Lung (tissue), 13 donors: ENCODE results near the gene CRLF1. TPM values are rescaled to one million over a fixed set of nuclear protein-coding genes. Genes with fewer than 3 reads are reported as not detected.

ENCODE experiments used
- ATAC-seq: fragments of 200-7000 bp; cut with Tn5 transposase; one replicate; pipeline ENCODE4 v1.9.1; 2020; ENCODE audit warnings: moderate number of reproducible peaks; ENCODE audit not compliant: insufficient read depth, low FRiP score
- DNase-seq, 3 donors: peaks; one replicate each; pipeline ENCODE4 v3.0.0-alpha.2; 2013 to 2017
- H3K27ac ChIP-seq, 2 donors: one replicate each; pipeline ENCODE4 v1.5.1; 2013; ENCODE audit warnings: mild to moderate bottlenecking in 2 of 2, moderate library complexity in 2 of 2, control low read depth in 1 of 2, inconsistent platforms in 1 of 2, low read depth in 1 of 2, low read length in 1 of 2
- H3K27me3 ChIP-seq, 3 donors: one replicate each; pipeline ENCODE4 v1.5.1; 2013; ENCODE audit warnings: low read length in 2 of 3; ENCODE audit not compliant: control insufficient read depth in 3 of 3, insufficient read depth in 3 of 3
- H3K36me3 ChIP-seq, 4 donors: one replicate each; pipeline ENCODE4 v1.5.1; 2013; ENCODE audit warnings: low read length in 4 of 4, mild to moderate bottlenecking in 1 of 4, moderate library complexity in 1 of 4; ENCODE audit not compliant: control insufficient read depth in 4 of 4, insufficient read depth in 4 of 4
- H3K4me1 ChIP-seq, 5 donors: one replicate each; pipeline ENCODE4 v1.5.1; 2013; ENCODE audit warnings: low read length in 5 of 5, mild to moderate bottlenecking in 2 of 5, moderate library complexity in 1 of 5; ENCODE audit not compliant: control insufficient read depth in 5 of 5, insufficient read depth in 5 of 5
- H3K4me3 ChIP-seq: one replicate; pipeline ENCODE4 v1.5.1; 2013; ENCODE audit warnings: mild to moderate bottlenecking, control low read depth, moderate library complexity
- H3K9ac ChIP-seq, 2 donors: one replicate each; pipeline ENCODE4 v1.5.1; 2013; ENCODE audit warnings: low read length in 2 of 2, control low read depth in 1 of 2; ENCODE audit not compliant: insufficient read depth in 1 of 2
- H3K9me3 ChIP-seq, 4 donors: one replicate each; pipeline ENCODE4 v1.5.1; 2013; ENCODE audit warnings: low read length in 3 of 4, mild to moderate bottlenecking in 1 of 4, moderate library complexity in 1 of 4; ENCODE audit not compliant: control insufficient read depth in 4 of 4, insufficient read depth in 3 of 4
- WGBS, 2 donors: extraction: QIAGEN DNeasy Blood & Tissue Kit; methylation state at CpG; one replicate each; pipeline ENCODE4 v1.1.7; 2013; 5-methylcytosine and 5-hydroxymethylcytosine counted together
- polyA plus RNA-seq, 2 donors: library from polyadenylated mRNA; stranded (reverse); fragments of 200-250 nt; gene quantifications; one replicate each; pipeline ENCODE4 v1.2.1, GENCODE V29; 2013
- small RNA-seq: library from RNA; depleted of rRNA; stranded (forward); fragments of <200 nt; gene quantifications from one replicate; pipeline ENCODE3, GENCODE V24; 2014; ENCODE audit warnings: low replicate concordance
- total RNA-seq, 2 donors: library from RNA; depleted of rRNA in 1 of 2; stranded (reverse); fragments of >200 nt in 1 of 2; gene quantifications; one replicate each; pipeline ENCODE4 v1.2.1, GENCODE V29; 2014 to 2021
- TF ChIP-seq, protein P1 (sequence below): IDR thresholded peaks from 2 replicates; pipeline ENCODE4 v1.5.1; 2012; ENCODE audit warnings: mild to moderate bottlenecking; ENCODE audit errors: control extremely low read depth, extremely low read depth
- donor health status: control.
- donor health status: control.
- donor health status: Bipolar disorder and iron deficiency.
- donor health status: healthy.
- donor health status: DM: yes; HTN: yes; CAD: no.

Gene CRLF1
- total and polyA plus RNA-seq, 4 donors = 12.8 to 48.2 (median 25.1) TPM

DNA sequence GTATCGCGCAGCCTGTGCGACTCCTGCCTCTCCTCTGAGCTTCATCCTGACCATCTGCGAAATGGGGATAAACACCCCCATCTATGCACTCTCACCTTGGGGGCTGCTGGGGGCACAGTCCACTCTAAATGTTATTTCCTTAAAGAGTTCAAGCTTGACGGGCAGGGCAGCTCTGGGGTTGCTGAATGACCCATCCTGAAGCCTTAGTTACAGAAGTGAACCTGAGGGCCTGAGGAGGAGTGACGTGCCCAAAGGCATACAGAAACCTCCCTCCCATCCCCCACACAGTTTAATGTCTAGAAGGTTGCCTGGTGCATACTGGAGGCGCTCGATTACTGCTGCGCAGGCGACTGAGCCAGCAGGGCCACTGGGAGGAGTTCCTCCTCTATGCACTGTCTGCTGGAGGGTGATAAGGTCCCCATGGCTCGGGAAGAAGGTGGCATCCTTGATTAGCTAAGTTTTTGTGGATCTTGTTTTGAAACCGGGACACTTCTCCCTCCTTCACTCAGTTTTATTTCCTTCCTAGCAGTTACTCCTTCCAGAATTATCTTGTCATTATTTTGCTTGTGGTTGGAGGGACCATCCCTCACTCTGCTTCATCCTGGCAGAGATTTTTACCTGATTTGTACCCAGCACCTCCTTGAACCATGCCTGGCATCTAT lies 62.7 kb downstream of the CRLF1 start:
- H3K36me3 ChIP-seq = peaks cover 0 to 16% (median 11%) of the 10 kb centered on the region in 4 donors
- TF ChIP-seq, protein P1, sequence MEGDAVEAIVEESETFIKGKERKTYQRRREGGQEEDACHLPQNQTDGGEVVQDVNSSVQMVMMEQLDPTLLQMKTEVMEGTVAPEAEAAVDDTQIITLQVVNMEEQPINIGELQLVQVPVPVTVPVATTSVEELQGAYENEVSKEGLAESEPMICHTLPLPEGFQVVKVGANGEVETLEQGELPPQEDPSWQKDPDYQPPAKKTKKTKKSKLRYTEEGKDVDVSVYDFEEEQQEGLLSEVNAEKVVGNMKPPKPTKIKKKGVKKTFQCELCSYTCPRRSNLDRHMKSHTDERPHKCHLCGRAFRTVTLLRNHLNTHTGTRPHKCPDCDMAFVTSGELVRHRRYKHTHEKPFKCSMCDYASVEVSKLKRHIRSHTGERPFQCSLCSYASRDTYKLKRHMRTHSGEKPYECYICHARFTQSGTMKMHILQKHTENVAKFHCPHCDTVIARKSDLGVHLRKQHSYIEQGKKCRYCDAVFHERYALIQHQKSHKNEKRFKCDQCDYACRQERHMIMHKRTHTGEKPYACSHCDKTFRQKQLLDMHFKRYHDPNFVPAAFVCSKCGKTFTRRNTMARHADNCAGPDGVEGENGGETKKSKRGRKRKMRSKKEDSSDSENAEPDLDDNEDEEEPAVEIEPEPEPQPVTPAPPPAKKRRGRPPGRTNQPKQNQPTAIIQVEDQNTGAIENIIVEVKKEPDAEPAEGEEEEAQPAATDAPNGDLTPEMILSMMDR = no peak
- peak overlapping the region in 1 of 2 donors; percentile 61 for H3K27ac ChIP-seq
- ATAC-seq = peak; percentile 49
- no peaks in the 10 kb centered on the region for H3K9me3 ChIP-seq
- H3K4me3 ChIP-seq = no peak overlapping the region
- no peaks in the 10 kb centered on the region for H3K27me3 ChIP-seq
- H3K4me1 ChIP-seq = peaks cover 0 to 7% (median 0%) of the 10 kb centered on the region in 5 donors
- DNase-seq = peak; percentile 40 to 47 (median 41)
- H3K9ac ChIP-seq = no peak overlapping the region
- 7 to 9% methylated on average over 12 of the region's 12 CpGs for WGBS, 2 donors

Small RNA genes within 50 kb of the gene (small RNA-seq; reads per million reads assigned to genes)
- not detected for gene RN7SL155P

Other genes starting within 250 kb of the CRLF1 start
- 10 to 100 TPM; 49.7 to 64.0 TPM for gene GDF15, start 220.6 kb downstream of the CRLF1 start, total RNA-seq
- gene GDF15, start 220.6 kb downstream of the CRLF1 start, polyA plus RNA-seq = 100 to 1,000 TPM in 1 of 2 donors, 10 to 100 TPM in 1; 45.4 to 119 TPM
- gene LRRC25, start 209.2 kb downstream of the CRLF1 start, total RNA-seq = 10 to 100 TPM in 1 of 2 donors, 1 to 10 TPM in 1; 8.5 to 38.0 TPM
- 100 to 1,000 TPM in 1 of 2 donors, 10 to 100 TPM in 1; 16.1 to 119 TPM for gene LRRC25, start 209.2 kb downstream of the CRLF1 start, polyA plus RNA-seq
- 10 to 100 TPM; 31.7 to 95.3 TPM for gene SSBP4, start 187.4 kb downstream of the CRLF1 start, total RNA-seq
- 10 to 100 TPM; 60.3 to 84.4 TPM for gene SSBP4, start 187.4 kb downstream of the CRLF1 start, polyA plus RNA-seq
- gene ISYNA1, start 168.7 kb downstream of the CRLF1 start, total RNA-seq = 10 to 100 TPM; 24.9 to 56.7 TPM
- 10 to 100 TPM; 14.7 to 25.1 TPM for gene ISYNA1, start 168.7 kb downstream of the CRLF1 start, polyA plus RNA-seq
- 10 to 100 TPM; 17.5 to 23.8 TPM for gene ELL, start 84.7 kb downstream of the CRLF1 start, total RNA-seq
- 10 to 100 TPM in 1 of 2 donors, 1 to 10 TPM in 1; 9.3 to 26.8 TPM for gene ELL, start 84.7 kb downstream of the CRLF1 start, polyA plus RNA-seq
- 100 to 1,000 TPM; 168 to 225 TPM for gene FKBP8, start 63.2 kb downstream of the CRLF1 start, total RNA-seq
- 100 to 1,000 TPM; 235 to 357 TPM for gene FKBP8, start 63.2 kb downstream of the CRLF1 start, polyA plus RNA-seq
- gene KXD1, start 48.9 kb downstream of the CRLF1 start, total RNA-seq = 10 to 100 TPM; 51.3 to 85.9 TPM
- 100 to 1,000 TPM in 1 of 2 donors, 10 to 100 TPM in 1; 63.7 to 117 TPM for gene KXD1, start 48.9 kb downstream of the CRLF1 start, polyA plus RNA-seq
- 100 to 1,000 TPM; 689 to 926 TPM for gene UBA52, start 34.9 kb downstream of the CRLF1 start, total RNA-seq
- 1,000 to 10,000 TPM; 1,135 to 1,266 TPM for gene UBA52, start 34.9 kb downstream of the CRLF1 start, polyA plus RNA-seq
- gene REX1BD, start 18.0 kb downstream of the CRLF1 start, total RNA-seq = 100 to 1,000 TPM in 1 of 2 donors, 10 to 100 TPM in 1; 51.4 to 114 TPM
- gene REX1BD, start 18.0 kb downstream of the CRLF1 start, polyA plus RNA-seq = 10 to 100 TPM; 73.4 to 92.5 TPM
- gene TMEM59L, start 6.1 kb upstream of the CRLF1 start, total RNA-seq = 1 to 10 TPM; 1.7 to 2.8 TPM
- gene TMEM59L, start 6.1 kb upstream of the CRLF1 start, polyA plus RNA-seq = 1 to 10 TPM in 1 of 2 donors, under 1 TPM in 1; 0.49 to 1.1 TPM
- 10 to 100 TPM; 11.0 to 18.0 TPM for gene KLHL26, start 30.2 kb upstream of the CRLF1 start, total RNA-seq
- 1 to 10 TPM; 4.1 to 5.9 TPM for gene KLHL26, start 30.2 kb upstream of the CRLF1 start, polyA plus RNA-seq
- 10 to 100 TPM in 1 of 2 donors, 1 to 10 TPM in 1; 4.2 to 16.0 TPM for gene CRTC1, start 76.9 kb upstream of the CRLF1 start, total RNA-seq
- gene CRTC1, start 76.9 kb upstream of the CRLF1 start, polyA plus RNA-seq = 1 to 10 TPM; 5.8 to 8.7 TPM
- gene COMP, start 184.5 kb upstream of the CRLF1 start, total RNA-seq = 1 to 10 TPM in 1 of 2 donors, not detected in 1; 3.5 TPM
- gene COMP, start 184.5 kb upstream of the CRLF1 start, polyA plus RNA-seq = 1 to 10 TPM; 1.7 to 2.4 TPM
- gene UPF1, start 225.2 kb upstream of the CRLF1 start, total RNA-seq = 10 to 100 TPM; 78.8 to 89.2 TPM
- gene UPF1, start 225.2 kb upstream of the CRLF1 start, polyA plus RNA-seq = 10 to 100 TPM; 48.3 to 50.1 TPM